ENCODE results near the gene SLC6A6. TPM values are rescaled to one million over a fixed set of nuclear protein-coding genes. Genes with fewer than 3 reads are reported as not detected.

The SLC6A6 gene
- total and polyA plus RNA-seq, 11 donors, result 9.1 to 121 (median 34.9) TPM

- H3K4me3 ChIP-seq, result peak overlapping the region in 1 of 12 donors; percentile 5
- intact Hi-C loops (cut with DNase I), result loop anchor here in 1 of 10 donors (5.0 kb wide), 1 partner anchor 104 kb away; no protein-coding TSS in a partner anchor
- no peaks in the 10 kb centered on the region for H3K9me3 ChIP-seq
- DNase-seq (peak; percentile 52 to 82 (median 64)), ATAC-seq (peak; percentile 70 to 85 (median 80))
- H3K27me3 ChIP-seq, result peaks cover 0 to 18% (median 0%) of the 10 kb centered on the region in 9 donors
- 39 to 57% (median 42%) methylated on average over 26 of the region's 26 CpGs for WGBS, 4 donors
- H3K36me3 ChIP-seq, result no peaks in the 10 kb centered on the region
- H3K27ac ChIP-seq, result peak overlapping the region in 6 of 12 donors; percentile 14 to 62 (median 46)
- TF ChIP-seq, protein P1, sequence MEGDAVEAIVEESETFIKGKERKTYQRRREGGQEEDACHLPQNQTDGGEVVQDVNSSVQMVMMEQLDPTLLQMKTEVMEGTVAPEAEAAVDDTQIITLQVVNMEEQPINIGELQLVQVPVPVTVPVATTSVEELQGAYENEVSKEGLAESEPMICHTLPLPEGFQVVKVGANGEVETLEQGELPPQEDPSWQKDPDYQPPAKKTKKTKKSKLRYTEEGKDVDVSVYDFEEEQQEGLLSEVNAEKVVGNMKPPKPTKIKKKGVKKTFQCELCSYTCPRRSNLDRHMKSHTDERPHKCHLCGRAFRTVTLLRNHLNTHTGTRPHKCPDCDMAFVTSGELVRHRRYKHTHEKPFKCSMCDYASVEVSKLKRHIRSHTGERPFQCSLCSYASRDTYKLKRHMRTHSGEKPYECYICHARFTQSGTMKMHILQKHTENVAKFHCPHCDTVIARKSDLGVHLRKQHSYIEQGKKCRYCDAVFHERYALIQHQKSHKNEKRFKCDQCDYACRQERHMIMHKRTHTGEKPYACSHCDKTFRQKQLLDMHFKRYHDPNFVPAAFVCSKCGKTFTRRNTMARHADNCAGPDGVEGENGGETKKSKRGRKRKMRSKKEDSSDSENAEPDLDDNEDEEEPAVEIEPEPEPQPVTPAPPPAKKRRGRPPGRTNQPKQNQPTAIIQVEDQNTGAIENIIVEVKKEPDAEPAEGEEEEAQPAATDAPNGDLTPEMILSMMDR (IDR thresholded peaks at IDR 0.05), result no peak
- TF ChIP-seq POLR2A (IDR thresholded peaks at IDR 0.05), result no peak
- peaks cover 0 to 8% (median 3%) of the 10 kb centered on the region in 12 donors for H3K4me1 ChIP-seq
These were observed 43.8 kb upstream of the SLC6A6 start for GRCh38 chr3:14358426-14359211.

DNA sequence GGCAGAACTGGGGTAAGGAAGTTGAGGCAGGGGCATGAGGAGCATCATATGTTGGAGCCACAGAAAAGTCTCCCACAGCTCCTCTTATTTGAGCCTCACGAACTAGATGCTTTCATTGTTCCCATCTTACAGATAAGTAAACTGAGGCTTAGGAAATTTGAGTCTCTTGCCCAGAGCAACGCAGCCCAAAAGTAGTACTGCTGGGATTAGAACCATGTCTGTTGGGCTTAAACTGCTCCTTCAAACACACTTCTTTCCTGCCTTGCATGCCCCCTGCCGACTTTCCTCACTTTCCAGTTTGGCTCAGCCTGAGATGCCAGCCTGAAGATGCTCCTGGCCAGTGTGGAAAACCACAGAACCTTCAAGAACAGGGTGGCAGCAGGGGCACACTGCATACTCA, 43.1 kb upstream of the SLC6A6 start:
- H3K4me1 ChIP-seq, result peaks cover 0 to 10% (median 3%) of the 10 kb centered on the region in 12 donors
- no peaks in the 10 kb centered on the region for H3K36me3 ChIP-seq
- DNase-seq (no peak), ATAC-seq (no peak)
- intact Hi-C loops (cut with DNase I), result loop anchor here in 1 of 10 donors (5.0 kb wide), 1 partner anchor 103 kb away; no protein-coding TSS in a partner anchor
- H3K27me3 ChIP-seq, result peaks cover 0 to 13% (median 3%) of the 10 kb centered on the region in 9 donors
- no peaks in the 10 kb centered on the region for H3K9me3 ChIP-seq
- TF ChIP-seq, protein P1 (IDR thresholded peaks at IDR 0.05), result no peak
- TF ChIP-seq POLR2A (IDR thresholded peaks at IDR 0.05), result no peak
- 91 to 96% (median 92%) methylated on average over 3 of the region's 3 CpGs for WGBS, 4 donors
- no peak overlapping the region for H3K27ac ChIP-seq
- H3K4me3 ChIP-seq, result no peak overlapping the region

DNA sequence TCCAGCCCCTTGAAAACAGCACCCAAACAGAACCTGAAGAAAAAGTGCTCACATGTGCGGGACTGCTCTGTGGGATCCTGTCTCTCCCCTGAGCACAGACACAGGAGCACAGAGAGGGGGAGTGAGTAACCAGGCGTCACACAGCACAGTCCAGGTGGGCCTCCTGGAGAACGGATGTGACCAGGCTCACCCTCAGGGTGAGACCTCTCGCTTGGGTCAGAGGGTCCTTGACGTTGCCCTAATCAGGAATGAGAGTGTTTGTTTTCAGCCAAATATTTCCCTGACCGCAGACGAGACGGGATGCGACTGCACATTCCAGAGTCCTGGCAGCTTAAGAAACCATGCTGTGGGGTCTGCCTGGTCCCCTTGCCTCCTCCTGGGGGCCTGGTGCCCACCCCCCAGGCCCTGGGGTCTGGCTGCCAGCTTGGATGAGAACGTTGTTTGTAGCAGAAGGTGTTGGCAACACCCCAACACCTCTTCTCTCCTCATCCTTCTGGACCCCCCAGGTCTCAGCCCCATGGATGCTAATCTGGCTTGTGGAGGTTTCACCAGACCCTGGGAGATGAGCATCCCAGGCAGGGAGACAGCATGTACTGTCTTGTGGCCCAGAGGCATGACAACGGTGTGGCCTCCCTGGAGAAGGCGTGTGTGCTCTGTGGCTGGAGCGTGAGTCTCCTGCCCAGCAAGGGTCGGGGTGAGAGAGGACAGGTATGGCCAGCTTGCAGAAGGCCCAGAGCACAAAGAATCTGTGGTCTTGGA, 42.1 kb upstream of the SLC6A6 start:
- Histone ChIP-seq H3K27me3 (peaks cover 0 to 13% (median 0%) of the 10 kb centered on the region in 9 donors), H3K4me1 (peaks cover 0 to 10% (median 3%) of the 10 kb centered on the region in 12 donors), H3K27ac (no peak overlapping the region), H3K36me3 (no peaks in the 10 kb centered on the region), H3K4me3 (no peak overlapping the region), H3K9me3 (no peaks in the 10 kb centered on the region)
- intact Hi-C loops (cut with DNase I), result no loop called here
- no peak for ATAC-seq
- no peak for DNase-seq
- no peak for TF ChIP-seq POLR2A (IDR thresholded peaks at IDR 0.05)
- TF ChIP-seq, protein P1 (IDR thresholded peaks at IDR 0.05), result no peak
- 61 to 72% (median 66%) methylated on average over 12 to 14 of the region's 14 CpGs for WGBS, 4 donors
